ENCODE results near the gene COL8A2.

COL8A2 gene

GRCh38 chr1:36092798-36093185 lies 32.2 kb downstream of the COL8A2 start:
- in situ Hi-C loops (cut with MboI; ENCODE audit: low sequenced_read_pairs) = no loop called here

DNA sequence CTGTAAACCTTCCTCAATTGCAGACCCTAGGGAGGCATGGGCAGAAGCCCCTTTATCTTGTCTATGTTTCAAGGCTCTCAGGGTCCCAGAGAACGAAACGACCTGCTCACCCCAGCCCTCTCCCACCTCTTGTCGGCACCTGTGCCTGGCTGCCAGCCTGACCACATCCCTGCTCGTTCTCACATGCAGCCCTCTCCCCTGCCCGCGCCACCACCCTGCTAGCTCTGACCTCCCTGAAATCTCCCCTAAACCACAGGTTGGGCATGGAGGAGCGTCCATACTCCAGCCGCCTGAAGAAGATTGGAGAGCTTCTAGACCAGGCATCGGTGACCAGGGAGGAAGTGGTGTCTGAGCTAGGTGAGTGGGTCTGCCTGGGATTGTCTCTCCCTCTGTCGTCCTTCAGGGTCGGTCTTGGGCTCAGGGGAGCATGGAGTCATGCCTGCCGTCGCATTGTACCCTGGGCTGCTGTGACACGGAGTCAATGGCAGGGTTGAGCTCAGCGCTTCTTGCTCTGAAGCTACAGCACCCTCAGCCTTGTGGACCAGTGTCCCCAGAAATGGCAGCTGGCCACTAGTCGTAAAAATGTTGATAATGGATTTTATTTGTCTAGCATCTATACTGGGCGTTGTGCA lies 32.7 kb downstream of the COL8A2 start:
- in situ Hi-C loops (cut with MboI; ENCODE audit: low sequenced_read_pairs) = no loop called here

GRCh38 chr1:36091698-36092097 lies 33.3 kb downstream of the COL8A2 start:
- in situ Hi-C loops (cut with MboI; ENCODE audit: low sequenced_read_pairs) = no loop called here

- in situ Hi-C loops (cut with MboI; ENCODE audit: low sequenced_read_pairs) = no loop called here
Measured at GRCh38 chr1:36091141-36091540, 33.9 kb downstream of the COL8A2 start.

GRCh38 chr1:36089393-36090121 lies 35.5 kb downstream of the COL8A2 start:
- in situ Hi-C loops (cut with MboI; ENCODE audit: low sequenced_read_pairs) = no loop called here

DNA sequence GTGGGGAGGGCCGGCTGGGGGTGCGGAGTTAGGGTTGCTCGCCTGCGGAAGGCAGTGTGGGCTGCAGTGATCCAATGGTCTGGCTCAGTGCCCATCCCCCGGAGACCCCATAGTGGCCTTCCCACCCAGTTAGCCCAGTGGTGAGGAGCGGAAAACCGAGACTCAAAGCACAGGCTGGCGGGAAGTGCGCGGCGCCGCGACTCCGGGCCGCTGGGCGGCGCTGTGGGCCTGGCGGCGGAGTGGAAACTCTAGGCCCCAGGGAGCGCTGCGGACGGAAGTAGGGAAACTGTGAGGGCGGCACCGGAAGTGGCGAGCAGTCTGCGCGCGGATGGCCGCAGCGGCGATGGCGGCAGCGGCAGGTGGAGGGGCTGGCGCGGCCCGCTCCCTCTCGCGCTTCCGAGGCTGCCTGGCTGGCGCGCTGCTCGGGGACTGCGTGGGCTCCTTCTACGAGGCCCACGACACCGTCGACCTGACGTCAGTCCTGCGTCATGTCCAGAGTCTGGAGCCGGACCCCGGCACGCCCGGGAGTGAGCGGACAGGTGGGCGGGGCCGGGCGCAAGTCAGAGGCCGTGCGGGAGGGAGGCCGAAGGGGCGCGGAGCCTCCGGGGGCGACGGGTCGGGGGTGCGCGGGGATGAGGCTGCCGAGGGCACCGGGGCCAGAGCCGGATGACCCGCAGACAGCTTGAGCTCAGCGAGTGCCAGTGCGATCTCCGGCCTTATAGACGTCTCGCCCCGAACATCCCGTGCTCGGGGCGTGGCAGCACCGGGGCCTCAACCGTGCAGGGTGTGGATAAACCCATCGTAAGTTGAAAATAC lies 36.2 kb downstream of the COL8A2 start, which contains the start of gene ADPRS:
ADPRS (plus strand) TSS at position 316 of the 816 bp plus-strand sequence; CDS start at position 329, 13 bp downstream.
- in situ Hi-C loops (cut with MboI; ENCODE audit: low sequenced_read_pairs) = no loop called here

- in situ Hi-C loops (cut with MboI; ENCODE audit: low sequenced_read_pairs) = no loop called here
Measured at GRCh38 chr1:36088265-36088576, 36.8 kb downstream of the COL8A2 start.

- in situ Hi-C loops (cut with MboI; ENCODE audit: low sequenced_read_pairs) = no loop called here
Measured at GRCh38 chr1:36087233-36088123, 37.5 kb downstream of the COL8A2 start.

GRCh38 chr1:36086529-36087232 lies 38.3 kb downstream of the COL8A2 start:
- in situ Hi-C loops (cut with MboI; ENCODE audit: low sequenced_read_pairs) = no loop called here

DNA sequence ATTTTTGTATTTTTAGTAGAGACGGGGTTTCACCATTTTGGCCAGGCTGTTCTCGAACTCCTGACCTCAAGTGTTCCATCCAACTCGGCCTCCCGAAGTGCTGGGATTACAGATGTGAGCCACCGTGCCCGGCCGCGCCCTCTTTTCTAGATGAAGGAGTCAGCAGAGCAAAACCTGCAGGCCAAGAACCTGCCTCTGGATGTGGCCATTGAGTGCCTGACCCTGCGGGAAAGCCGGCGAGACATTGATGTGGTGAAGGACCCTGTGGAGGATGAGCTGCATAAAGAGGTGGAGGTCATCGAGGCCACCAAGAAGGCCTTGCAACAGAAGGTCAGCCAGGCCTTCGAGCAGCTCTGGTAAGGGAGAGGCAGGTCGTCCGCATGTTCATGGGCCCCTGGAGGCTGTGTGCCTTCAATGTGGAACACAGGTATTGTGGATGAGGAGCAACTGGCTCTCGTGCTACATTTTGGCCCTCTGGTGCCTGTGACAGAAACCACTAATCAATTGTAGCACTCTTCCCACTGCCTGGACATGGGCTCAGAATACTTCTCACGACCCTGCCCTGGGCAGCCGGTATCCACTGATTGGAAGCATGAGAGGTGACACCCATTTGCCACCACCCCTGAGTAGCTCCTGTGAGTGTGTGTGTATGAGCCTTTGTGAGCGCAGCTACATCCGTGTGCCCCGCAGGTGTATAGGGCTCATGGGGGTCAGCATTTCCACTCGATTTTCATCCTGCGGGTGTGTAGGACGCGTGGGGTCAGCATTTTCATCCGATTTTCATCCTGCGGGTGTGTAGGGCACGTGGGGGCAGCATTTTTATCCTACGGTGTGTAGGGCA lies 39.1 kb downstream of the COL8A2 start:
- in situ Hi-C loops (cut with MboI; ENCODE audit: low sequenced_read_pairs) = no loop called here

- in situ Hi-C loops (cut with MboI; ENCODE audit: low sequenced_read_pairs) = no loop called here
Measured at GRCh38 chr1:36085126-36085525, 39.9 kb downstream of the COL8A2 start.

DNA sequence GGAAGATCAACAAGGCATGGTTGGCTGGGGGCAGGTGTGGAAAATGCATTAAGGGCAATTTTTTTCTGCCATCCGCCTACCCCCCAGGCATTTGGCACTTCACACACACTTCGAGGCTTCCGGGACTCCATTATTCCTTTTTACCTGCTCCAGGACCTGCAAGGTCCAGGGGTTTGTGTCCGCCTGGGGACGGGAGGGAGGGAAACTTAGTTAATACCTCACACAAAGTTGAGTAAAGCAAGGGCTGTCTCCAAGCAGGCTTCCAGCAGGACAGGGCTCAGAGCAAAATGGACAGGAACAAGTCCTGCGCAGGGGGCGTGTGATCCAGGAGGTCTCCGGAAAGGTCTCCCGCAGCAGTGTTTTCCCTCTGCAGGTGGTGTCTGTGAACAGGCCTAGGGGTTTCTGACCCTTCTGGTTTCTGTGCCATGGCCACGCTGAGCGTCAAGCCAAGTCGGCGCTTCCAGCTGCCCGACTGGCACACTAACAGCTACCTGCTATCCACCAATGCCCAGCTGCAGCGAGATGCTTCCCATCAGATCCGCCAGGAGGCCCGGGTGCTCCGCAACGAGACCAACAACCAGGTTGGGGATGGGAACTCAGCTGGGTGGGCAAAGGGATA lies 40.4 kb downstream of the COL8A2 start:
- in situ Hi-C loops (cut with MboI; ENCODE audit: low sequenced_read_pairs) = no loop called here

DNA sequence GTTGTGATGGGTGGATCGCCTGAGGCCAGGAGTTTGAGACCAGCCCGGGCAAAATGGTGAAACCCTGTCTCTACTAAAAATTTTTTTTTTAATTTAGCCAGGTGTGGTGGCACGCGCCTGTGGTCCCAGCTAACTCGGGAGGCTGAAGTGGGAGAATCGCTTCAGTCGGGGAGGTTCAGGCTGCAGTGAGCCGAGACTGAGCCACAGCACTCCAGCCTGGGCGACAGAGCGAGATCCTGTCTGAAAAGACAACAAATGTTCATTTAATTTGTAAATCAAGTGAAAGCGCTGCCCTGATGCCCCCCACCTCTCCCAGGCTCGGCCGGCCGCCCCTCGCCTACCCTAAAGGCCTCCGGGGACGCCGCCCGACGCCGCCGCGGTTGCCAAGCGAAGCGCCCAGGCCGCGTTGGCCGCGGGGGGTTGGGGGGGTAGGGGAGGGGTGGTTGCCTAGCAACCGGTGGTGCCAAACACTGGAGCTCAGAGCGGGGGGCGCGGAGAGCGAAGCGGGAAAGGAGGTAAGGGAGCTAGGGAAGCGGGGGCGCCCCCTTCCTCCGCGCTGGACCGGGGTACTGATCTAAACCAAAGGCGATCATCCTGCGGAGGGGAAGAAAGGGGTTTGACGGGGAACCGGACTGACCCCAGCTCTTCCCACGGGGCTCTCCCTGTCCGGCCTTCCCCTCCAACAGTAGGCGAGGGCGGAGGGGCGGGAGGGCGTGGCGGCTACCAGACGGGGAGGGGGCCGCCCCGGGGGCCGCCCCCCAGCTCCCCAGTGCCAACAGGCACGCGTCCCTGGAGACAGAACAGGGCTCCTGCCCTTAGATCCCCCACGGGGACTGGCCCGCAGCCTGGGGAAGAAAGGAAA lies 41.2 kb downstream of the COL8A2 start, which contains the start of gene TEKT2:
TEKT2 (plus strand) TSS at position 460 of the 862 bp plus-strand sequence. CDS start 828 bp downstream, outside the sequence.
- in situ Hi-C loops (cut with MboI; ENCODE audit: low sequenced_read_pairs) = no loop called here

- in situ Hi-C loops (cut with MboI; ENCODE audit: low sequenced_read_pairs) = no loop called here
Measured at GRCh38 chr1:36083219-36083618, 41.8 kb downstream of the COL8A2 start.

DNA sequence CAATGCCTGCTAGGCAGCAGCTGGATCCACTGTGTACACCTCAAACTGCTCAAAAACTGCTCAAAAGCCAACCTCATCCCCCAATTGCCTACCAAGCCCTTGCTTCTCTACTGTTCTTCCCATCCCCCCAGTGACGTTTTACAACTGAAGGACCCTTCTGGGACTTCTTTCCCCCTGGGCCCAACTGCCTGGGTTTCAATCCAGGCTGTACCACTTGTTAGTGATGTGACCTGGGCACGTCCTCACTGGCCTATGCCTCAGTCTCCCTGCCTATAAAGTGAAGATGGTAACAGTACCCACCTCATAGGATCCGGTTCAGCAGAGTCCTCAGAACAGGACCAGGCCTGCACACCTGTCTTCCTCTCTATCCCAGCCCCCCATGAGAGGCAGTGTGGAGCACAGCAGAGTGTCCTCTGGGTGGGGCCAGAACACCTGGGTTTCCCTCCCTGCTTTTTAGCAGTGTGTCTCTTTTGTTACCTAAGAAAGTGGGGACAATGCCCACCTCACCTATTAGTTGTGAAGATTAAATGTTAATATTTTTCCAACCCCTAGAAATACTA lies 43.0 kb downstream of the COL8A2 start:
- in situ Hi-C loops (cut with MboI; ENCODE audit: low sequenced_read_pairs) = no loop called here

GRCh38 chr1:36080801-36081200 lies 44.2 kb downstream of the COL8A2 start:
- in situ Hi-C loops (cut with MboI; ENCODE audit: low sequenced_read_pairs) = no loop called here

DNA sequence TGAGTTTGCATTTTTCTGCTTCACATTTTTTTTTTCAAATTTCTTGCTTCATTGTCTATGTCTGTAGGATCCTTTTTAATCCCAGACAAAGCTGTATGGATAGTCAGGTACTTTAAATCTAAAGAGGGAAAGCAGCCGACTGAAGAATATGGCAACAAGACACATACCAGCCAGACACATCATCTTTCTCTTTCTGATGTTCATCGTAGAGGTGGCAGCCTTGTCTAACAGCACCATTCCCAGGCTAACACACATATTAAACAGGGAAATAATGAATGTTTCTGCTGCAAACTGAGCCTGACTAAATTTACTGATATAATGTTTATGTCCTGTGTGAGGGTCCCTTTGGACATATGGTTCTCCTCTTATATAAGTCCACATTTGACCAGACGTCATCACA lies 44.8 kb downstream of the COL8A2 start:
- in situ Hi-C loops (cut with MboI; ENCODE audit: low sequenced_read_pairs) = no loop called here
